Measurements from ENCODE around the gene PGGHG. TPM values are rescaled to one million over a fixed set of nuclear protein-coding genes. Genes with fewer than 3 reads are reported as not detected.
"Not testable (repeated sequence)": the region's sequence is repeated elsewhere in the genome, so short reads cannot be mapped to it uniquely, and the experiment has no call there.

Gene PGGHG
- total RNA-seq, 4 donors from 2014 or later = 10.9 to 53.6 (median 19.8) TPM

DNA sequence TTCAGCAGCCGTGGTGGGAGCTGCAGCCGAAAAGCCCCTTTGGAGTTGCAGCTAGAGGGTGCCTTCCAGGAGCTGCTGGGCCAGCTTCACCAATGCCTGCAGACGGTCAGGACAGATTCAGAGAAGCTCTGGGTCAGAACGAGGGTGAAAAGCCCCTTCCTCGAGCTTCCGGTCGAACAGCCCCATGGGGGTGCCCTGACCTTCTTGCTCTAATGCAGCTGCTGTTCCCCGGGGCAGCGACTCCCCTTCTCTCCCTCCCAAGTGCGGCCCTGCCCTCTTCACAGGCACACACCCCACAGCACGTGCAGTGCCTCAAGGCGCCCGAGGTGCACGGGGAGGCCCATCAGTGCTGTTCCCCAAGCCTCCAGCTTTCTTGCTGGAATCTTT lies 41.4 kb downstream of the PGGHG start:
- ATAC-seq (ENCODE audit: low FRiP score) (no peak), DNase-seq (ENCODE audit: low spot score) (no peak)
- TF ChIP-seq, protein P1, sequence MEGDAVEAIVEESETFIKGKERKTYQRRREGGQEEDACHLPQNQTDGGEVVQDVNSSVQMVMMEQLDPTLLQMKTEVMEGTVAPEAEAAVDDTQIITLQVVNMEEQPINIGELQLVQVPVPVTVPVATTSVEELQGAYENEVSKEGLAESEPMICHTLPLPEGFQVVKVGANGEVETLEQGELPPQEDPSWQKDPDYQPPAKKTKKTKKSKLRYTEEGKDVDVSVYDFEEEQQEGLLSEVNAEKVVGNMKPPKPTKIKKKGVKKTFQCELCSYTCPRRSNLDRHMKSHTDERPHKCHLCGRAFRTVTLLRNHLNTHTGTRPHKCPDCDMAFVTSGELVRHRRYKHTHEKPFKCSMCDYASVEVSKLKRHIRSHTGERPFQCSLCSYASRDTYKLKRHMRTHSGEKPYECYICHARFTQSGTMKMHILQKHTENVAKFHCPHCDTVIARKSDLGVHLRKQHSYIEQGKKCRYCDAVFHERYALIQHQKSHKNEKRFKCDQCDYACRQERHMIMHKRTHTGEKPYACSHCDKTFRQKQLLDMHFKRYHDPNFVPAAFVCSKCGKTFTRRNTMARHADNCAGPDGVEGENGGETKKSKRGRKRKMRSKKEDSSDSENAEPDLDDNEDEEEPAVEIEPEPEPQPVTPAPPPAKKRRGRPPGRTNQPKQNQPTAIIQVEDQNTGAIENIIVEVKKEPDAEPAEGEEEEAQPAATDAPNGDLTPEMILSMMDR (IDR thresholded peaks at IDR 0.05) = no peak

DNA sequence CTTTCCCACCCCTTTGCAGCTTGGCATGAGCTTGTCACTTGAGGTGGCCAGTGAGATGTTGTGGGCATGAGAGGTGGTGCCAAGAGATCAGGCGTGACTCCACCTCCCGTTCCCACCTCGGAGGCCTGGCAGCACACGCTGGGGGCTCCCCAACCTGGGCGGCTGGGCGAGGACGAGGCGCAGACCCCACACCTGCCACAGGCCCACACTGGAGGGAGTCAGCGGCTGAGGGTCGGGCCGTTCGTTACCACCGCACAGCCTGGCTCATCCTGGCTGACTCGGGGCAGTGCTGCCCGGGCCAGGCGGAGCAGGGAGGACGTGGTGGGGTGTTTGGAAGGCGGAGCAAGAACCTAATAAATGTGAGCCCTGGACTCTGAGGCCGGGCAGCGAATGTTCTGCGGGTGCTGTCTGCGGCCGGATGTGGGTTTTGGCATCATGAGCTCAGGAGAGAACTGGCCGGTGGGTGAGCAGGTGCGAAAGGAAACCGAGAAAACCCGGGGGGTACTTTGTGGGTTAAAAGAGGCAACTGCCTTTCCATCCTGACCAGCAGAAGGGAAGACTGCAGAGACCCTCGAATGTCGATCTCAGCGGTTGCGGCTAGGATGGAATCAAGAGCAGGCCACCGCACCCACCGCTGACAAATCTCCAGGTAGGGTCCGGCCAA lies 41.9 kb downstream of the PGGHG start:
- DNase-seq (ENCODE audit: low spot score) (no peak), ATAC-seq (ENCODE audit: low FRiP score) (no peak)
- TF ChIP-seq, protein P1 (IDR thresholded peaks at IDR 0.05) = no peak

DNA sequence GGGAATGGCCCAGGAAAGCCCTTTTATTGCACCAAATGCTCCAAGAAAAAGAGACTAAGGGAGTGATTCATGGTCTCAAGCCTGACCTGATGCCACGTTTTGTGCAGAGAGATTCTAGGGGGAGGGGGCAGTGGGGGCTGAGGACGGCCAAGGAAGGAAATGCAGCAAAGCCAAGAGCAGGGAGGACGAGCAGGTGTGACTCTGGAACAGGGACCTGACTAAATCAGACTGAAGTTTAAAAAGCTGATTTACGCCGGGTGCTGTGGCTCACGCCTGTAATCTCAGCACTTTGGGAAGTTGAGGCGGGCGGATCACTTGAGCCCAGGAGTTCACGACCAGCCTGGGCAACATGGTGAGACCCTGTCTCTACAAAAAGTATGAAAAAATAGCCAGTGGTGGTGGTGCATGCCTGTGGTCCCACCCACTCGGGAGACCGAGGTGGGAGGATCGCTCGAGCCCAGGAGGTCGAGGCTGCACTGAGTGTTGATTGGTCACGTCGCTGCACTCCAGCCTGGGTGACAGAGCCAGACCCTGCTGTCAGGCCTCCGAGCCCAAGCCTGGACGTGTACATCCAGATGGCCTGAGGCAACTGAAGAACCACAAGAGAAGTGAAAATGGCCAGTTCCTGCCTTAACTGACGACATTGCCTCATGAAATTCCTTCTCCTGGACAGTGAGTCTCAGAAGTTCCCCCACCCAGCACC lies 42.6 kb downstream of the PGGHG start:
- TF ChIP-seq, protein P1 (IDR thresholded peaks at IDR 0.05) = no peak
- no peak for DNase-seq (ENCODE audit: low spot score)
- ATAC-seq (ENCODE audit: low FRiP score) = no peak

DNA sequence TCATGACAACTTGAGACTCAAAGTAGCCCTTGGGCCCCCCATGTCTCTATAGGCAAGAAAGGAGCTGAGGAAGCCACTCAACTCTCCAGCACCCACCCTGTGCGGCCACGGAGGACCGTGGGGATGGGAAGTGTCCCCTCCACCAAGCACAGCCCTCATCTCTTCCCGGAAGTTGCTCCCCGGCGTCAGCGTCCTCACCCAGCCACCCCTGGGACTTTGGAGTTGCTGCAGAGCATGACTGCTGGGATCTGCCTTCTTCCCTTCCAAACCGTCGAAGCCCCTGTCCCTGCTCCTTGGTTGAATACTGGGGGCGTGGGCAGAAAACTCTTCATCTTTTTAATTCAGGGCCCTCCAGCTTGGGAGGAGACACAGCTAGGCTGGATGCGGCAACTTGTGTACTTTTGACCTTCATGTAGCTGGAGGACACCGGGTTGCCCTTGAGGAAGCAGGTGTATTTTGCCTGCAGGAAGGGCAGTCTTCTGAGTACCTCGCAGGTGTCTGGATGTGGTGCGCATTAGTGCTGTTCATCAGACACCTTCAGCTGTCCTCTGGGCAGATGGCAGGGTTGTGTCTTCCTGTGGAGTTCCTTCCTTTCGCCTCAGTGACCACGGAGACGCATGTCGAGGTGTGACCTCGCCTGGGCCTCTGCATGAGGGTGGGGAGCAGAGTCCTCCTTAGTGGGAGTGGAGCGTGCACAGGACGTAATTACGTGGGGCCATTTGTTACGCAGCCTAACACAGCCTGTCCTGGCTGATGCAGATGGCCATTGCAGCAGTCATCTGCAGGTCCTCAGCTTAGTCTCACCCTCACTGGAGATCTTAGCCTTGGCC lies 43.9 kb downstream of the PGGHG start:
- TF ChIP-seq, protein P1 (IDR thresholded peaks at IDR 0.05) = no peak
- DNase-seq (ENCODE audit: low spot score) = no peak
- ATAC-seq (ENCODE audit: low FRiP score) = no peak

DNA sequence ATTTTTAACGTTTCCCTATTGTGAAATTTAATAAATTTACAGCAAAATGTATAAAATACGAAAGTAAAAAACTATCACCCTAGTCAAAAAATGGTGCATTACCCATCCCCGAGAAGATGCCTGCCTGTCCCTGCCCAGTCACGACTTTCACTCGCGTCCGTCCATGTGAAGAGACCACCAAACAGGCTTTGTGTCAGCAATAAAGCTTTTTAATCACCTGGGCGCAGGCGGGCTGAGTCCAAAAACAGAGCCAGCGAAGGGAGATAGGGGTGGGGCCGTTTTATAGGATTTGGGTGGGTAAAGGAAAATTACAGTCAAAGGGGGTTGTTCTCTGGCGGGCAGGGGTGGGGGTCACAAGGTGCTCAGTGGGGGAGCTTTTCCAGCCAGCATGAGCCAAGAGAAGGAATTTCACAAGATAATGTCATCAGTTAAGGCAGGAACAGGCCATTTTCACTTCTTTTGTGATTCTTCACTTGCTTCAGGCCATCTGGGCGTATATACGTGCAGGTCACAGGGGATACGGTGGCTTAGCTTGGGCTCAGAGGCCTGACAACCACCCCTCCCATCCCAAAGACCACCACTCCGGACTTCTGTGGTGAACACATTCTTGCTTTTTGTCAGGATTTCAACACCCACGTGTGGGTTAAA lies 44.8 kb downstream of the PGGHG start:
- ATAC-seq (ENCODE audit: low FRiP score); DNase-seq (ENCODE audit: low spot score): not testable (repeated sequence)

DNA sequence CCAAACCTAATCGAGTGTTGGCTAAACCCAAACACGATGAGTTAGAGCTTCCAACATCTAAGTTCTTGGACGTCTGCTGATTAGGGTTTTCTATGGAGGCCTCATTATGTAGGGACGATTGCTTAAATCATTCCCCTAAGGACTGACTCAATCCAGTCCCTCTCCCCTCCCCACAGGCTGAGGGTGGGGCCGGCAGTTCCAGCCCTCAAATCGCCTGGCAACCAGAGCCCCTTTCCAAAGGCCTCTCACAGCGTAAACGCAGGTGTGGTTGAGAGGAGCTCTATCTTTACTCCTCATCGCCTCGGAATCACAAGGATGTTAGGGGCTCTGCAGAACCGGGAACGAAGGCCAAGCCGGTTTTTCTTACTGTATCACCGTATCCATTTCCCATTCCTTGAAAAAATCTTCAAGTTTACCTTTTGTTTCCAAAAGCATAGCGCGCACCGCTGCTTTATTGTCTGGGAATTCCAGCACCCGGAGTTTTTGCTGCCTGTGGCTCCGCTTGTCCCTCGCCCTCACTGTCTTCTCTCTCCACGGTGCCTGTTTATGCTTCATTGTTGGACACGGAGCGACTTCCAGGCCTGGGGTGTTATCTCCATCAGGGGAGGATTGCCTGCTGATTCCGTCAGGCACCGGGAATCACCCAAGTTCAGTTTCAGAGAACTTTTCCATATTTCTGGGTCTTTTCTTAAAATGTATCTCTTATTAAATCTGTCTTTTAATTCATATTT lies 45.5 kb downstream of the PGGHG start:
- TF ChIP-seq, protein P1 (IDR thresholded peaks at IDR 0.05) = no peak
- ATAC-seq (ENCODE audit: low FRiP score) (peak; percentile 88), DNase-seq (ENCODE audit: low spot score) (no peak)
